ENCODE data around the gene POU6F2. TPM values are rescaled to one million over a fixed set of nuclear protein-coding genes. Genes with fewer than 3 reads are reported as not detected.

POU6F2 gene
- total RNA-seq, 1 donor from 2014 or later: 0.40 TPM

DNA sequence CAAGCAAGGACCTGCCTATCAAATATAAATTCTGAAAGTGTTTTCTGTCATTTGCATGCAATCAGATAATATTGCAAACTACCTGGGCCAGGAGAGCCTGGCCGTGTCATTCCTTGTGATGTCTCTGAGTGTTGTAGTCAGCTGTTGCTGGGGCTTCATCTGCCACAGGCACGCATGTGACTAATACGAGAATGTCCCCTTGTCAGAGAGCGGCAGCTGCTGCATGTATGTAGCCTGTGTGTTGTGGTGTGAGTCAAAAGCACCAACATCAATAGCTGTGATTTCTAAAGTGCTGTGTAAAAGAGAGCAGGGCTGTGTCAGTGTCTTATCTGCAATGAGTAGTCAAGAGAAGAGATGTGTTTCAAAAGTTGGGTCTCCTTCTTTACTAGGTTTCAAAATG, 155.4 kb downstream of the POU6F2 start:
- TF ChIP-seq, protein P1, sequence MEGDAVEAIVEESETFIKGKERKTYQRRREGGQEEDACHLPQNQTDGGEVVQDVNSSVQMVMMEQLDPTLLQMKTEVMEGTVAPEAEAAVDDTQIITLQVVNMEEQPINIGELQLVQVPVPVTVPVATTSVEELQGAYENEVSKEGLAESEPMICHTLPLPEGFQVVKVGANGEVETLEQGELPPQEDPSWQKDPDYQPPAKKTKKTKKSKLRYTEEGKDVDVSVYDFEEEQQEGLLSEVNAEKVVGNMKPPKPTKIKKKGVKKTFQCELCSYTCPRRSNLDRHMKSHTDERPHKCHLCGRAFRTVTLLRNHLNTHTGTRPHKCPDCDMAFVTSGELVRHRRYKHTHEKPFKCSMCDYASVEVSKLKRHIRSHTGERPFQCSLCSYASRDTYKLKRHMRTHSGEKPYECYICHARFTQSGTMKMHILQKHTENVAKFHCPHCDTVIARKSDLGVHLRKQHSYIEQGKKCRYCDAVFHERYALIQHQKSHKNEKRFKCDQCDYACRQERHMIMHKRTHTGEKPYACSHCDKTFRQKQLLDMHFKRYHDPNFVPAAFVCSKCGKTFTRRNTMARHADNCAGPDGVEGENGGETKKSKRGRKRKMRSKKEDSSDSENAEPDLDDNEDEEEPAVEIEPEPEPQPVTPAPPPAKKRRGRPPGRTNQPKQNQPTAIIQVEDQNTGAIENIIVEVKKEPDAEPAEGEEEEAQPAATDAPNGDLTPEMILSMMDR (IDR thresholded peaks at IDR 0.05): no peak
- Mint-ChIP-seq H3K9me3 (ENCODE audit: low read depth) (peaks cover 9% of the 10 kb centered on the region), H3K4me3 (ENCODE audit: unreplicated experiment) (no peak overlapping the region), H3K27ac (ENCODE audit: unreplicated experiment) (no peak overlapping the region), H3K4me1 (ENCODE audit: low read depth) (no peaks in the 10 kb centered on the region), H3K36me3 (ENCODE audit: low read depth) (peaks cover 2% of the 10 kb centered on the region), H3K27me3 (ENCODE audit: low read depth) (peaks cover 4% of the 10 kb centered on the region)
- no peak for DNase-seq (ENCODE audit: low spot score)

DNA sequence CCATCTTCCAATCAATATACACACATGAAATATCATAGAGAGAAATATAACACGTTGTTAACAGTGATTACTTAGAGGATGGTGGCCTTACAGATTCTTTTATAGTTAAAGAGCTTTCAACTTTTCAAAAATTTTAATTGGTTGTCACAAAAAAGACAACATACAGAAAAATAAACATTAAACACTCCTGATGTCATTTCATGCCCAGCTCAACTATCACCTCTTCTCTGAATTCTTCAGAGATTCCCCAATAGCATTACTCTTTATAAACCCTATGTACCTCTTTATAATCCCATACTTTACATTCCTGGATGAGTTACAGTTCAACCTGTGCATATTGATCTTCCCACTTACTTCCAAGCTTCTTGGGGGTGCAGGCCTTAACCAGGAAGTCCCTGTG, 159.8 kb downstream of the POU6F2 start:
- TF ChIP-seq, protein P1 (IDR thresholded peaks at IDR 0.05): no peak
- DNase-seq (ENCODE audit: low spot score): no peak
- H3K27me3 Mint-ChIP-seq (ENCODE audit: low read depth): peaks cover 4% of the 10 kb centered on the region
- peaks cover 2% of the 10 kb centered on the region for H3K36me3 Mint-ChIP-seq (ENCODE audit: low read depth)
- no peak overlapping the region for H3K4me3 Mint-ChIP-seq (ENCODE audit: unreplicated experiment)
- H3K27ac Mint-ChIP-seq (ENCODE audit: unreplicated experiment): no peak overlapping the region
- no peaks in the 10 kb centered on the region for H3K4me1 Mint-ChIP-seq (ENCODE audit: low read depth)
- H3K9me3 Mint-ChIP-seq (ENCODE audit: low read depth): peaks cover 14% of the 10 kb centered on the region

DNA sequence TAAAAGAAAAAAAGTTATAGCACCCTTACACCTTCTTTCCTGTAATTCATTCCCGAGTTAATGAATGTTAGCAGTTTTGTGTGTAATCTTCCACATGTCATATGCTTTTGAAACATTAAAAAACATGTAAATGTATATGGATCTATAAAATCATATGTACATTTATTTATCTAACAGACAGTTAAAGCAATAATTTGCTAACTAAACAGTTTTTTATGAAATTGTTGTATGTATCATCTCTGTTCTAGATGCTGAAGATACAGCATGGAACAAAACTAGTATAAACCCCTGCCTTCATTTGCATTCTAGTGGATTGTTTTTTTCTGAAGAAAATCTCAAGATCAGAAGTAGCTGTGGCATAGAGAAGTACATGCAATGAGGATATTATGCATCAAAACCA, 165.0 kb downstream of the POU6F2 start:
- Mint-ChIP-seq H3K36me3 (ENCODE audit: low read depth) (no peaks in the 10 kb centered on the region), H3K27ac (ENCODE audit: unreplicated experiment) (no peak overlapping the region), H3K27me3 (ENCODE audit: low read depth) (peaks cover 4% of the 10 kb centered on the region), H3K4me1 (ENCODE audit: low read depth) (no peaks in the 10 kb centered on the region), H3K9me3 (ENCODE audit: low read depth) (peaks cover 7% of the 10 kb centered on the region), H3K4me3 (ENCODE audit: unreplicated experiment) (no peak overlapping the region)
- no peak for DNase-seq (ENCODE audit: low spot score)
- TF ChIP-seq, protein P1 (IDR thresholded peaks at IDR 0.05): no peak

DNA sequence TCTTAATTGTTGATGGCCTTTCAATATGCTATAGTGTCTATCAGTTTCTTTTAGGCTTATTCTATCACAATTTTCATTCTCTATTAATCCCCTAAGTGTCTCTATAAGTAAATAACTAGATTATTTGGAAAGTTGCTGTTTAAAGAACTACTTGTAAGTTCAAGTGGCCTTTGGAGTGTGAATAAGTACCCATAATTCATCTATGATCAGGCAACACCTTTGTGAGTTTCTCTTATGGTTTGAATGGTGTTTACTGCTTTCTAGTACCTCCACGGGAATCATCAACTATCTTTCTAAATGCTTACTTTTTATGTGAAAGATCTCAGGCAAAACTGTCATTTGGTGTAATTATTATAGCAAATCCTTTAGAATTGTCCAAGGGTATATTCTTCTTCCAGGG, 166.7 kb downstream of the POU6F2 start:
- Mint-ChIP-seq H3K4me3 (ENCODE audit: unreplicated experiment) (no peak overlapping the region), H3K4me1 (ENCODE audit: low read depth) (no peaks in the 10 kb centered on the region), H3K36me3 (ENCODE audit: low read depth) (no peaks in the 10 kb centered on the region), H3K27ac (ENCODE audit: unreplicated experiment) (no peak overlapping the region), H3K9me3 (ENCODE audit: low read depth) (peaks cover 5% of the 10 kb centered on the region), H3K27me3 (ENCODE audit: low read depth) (peaks cover 10% of the 10 kb centered on the region)
- DNase-seq (ENCODE audit: low spot score): no peak
- TF ChIP-seq, protein P1 (IDR thresholded peaks at IDR 0.05): no peak

DNA sequence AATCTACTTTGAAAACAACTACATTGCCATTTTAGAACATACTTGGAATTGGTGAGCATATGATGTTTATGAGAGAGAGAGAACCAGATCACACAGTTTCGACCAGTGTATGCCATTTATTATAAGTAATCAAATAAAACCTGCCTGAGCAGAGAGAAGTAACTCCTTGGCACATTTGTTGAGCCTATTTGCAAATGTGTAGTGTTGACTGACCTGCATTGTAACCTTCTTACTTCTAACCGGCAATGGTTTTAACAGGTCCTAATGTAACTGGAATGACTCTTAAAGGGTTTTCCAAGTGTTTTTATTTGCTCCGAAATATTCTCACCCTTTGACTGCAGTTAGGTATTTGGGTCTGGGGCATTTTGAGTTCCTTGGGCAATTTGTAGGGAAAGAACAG, 167.6 kb downstream of the POU6F2 start:
- no peaks in the 10 kb centered on the region for H3K4me1 Mint-ChIP-seq (ENCODE audit: low read depth)
- no peak overlapping the region for H3K4me3 Mint-ChIP-seq (ENCODE audit: unreplicated experiment)
- no peaks in the 10 kb centered on the region for H3K36me3 Mint-ChIP-seq (ENCODE audit: low read depth)
- H3K27ac Mint-ChIP-seq (ENCODE audit: unreplicated experiment): no peak overlapping the region
- DNase-seq (ENCODE audit: low spot score): no peak
- H3K27me3 Mint-ChIP-seq (ENCODE audit: low read depth): peaks cover 10% of the 10 kb centered on the region
- H3K9me3 Mint-ChIP-seq (ENCODE audit: low read depth): peaks cover 5% of the 10 kb centered on the region
- TF ChIP-seq, protein P1 (IDR thresholded peaks at IDR 0.05): no peak

All from chondrocyte (in vitro differentiated cells).